ENCODE measurements around the gene ID4. TPM values are rescaled to one million over a fixed set of nuclear protein-coding genes. Genes with fewer than 3 reads are reported as not detected.
A peak's percentile ranks its signal among the peaks of the same experiment; 100 is the strongest.

The ID4 gene
- total RNA-seq, 1 donor from 2014 or later, result 139 TPM

DNA sequence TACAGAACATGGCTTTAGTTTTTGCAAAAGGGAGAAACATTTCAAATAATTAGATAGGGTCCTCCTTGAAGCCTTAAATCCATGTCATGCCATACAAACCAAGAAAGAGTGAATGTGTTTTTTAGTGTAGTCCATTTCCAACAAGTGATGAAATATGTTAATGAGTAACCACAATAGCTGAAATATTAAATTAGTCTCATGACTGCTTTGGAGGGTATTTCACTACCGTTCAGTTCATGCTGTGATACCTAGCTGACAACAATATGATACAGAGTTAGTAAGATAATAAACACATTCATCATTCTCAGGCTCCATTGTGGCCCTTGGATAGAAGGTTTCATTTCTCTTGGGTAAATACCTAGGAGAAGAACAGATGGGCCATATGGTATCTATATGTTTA is 5.8 kb upstream of the ID4 start:
- TF ChIP-seq, protein P1, sequence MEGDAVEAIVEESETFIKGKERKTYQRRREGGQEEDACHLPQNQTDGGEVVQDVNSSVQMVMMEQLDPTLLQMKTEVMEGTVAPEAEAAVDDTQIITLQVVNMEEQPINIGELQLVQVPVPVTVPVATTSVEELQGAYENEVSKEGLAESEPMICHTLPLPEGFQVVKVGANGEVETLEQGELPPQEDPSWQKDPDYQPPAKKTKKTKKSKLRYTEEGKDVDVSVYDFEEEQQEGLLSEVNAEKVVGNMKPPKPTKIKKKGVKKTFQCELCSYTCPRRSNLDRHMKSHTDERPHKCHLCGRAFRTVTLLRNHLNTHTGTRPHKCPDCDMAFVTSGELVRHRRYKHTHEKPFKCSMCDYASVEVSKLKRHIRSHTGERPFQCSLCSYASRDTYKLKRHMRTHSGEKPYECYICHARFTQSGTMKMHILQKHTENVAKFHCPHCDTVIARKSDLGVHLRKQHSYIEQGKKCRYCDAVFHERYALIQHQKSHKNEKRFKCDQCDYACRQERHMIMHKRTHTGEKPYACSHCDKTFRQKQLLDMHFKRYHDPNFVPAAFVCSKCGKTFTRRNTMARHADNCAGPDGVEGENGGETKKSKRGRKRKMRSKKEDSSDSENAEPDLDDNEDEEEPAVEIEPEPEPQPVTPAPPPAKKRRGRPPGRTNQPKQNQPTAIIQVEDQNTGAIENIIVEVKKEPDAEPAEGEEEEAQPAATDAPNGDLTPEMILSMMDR (IDR thresholded peaks at IDR 0.05), result no peak
- DNase-seq (ENCODE audit: low spot score), result no peak
- Mint-ChIP-seq H3K4me3 (ENCODE audit: unreplicated experiment) (no peak overlapping the region), H3K27me3 (ENCODE audit: low read depth) (no peaks in the 10 kb centered on the region), H3K36me3 (ENCODE audit: low read depth) (no peaks in the 10 kb centered on the region), H3K9me3 (ENCODE audit: low read depth) (peaks cover 13% of the 10 kb centered on the region), H3K27ac (ENCODE audit: unreplicated experiment) (no peak overlapping the region), H3K4me1 (ENCODE audit: low read depth) (peaks cover 20% of the 10 kb centered on the region)

GRCh38 chr6:19833947-19834346 is 3.2 kb upstream of the ID4 start:
- peaks cover 3% of the 10 kb centered on the region for H3K36me3 Mint-ChIP-seq (ENCODE audit: low read depth)
- DNase-seq (ENCODE audit: low spot score), result no peak
- peaks cover 4% of the 10 kb centered on the region for H3K9me3 Mint-ChIP-seq (ENCODE audit: low read depth)
- H3K27ac Mint-ChIP-seq (ENCODE audit: unreplicated experiment), result no peak overlapping the region
- no peaks in the 10 kb centered on the region for H3K27me3 Mint-ChIP-seq (ENCODE audit: low read depth)
- H3K4me3 Mint-ChIP-seq (ENCODE audit: unreplicated experiment), result no peak overlapping the region
- peaks cover 20% of the 10 kb centered on the region for H3K4me1 Mint-ChIP-seq (ENCODE audit: low read depth)
- TF ChIP-seq, protein P1 (IDR thresholded peaks at IDR 0.05), result no peak

DNA sequence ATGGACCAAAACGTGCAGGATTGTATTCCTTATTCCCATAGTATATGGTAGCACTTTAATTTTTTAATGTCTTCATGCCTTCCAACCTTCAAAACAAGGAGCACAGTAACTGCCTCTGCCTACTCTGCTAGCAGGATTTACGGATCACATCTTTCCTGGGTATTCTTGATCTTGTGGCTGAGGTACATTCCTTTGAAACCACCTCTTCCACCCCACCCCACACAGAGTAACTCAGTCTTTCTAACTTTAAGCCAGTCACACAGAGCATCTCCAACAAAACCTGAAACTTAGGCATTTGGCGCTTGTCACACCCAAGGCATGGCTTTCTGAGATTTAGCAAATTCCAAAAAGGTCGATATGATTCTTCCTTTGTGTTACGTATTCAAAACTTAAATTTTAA is 2.3 kb upstream of the ID4 start:
- Mint-ChIP-seq H3K27ac (ENCODE audit: unreplicated experiment) (no peak overlapping the region), H3K9me3 (ENCODE audit: low read depth) (peaks cover 2% of the 10 kb centered on the region), H3K36me3 (ENCODE audit: low read depth) (peaks cover 8% of the 10 kb centered on the region), H3K4me3 (ENCODE audit: unreplicated experiment) (no peak overlapping the region), H3K4me1 (ENCODE audit: low read depth) (peaks cover 25% of the 10 kb centered on the region), H3K27me3 (ENCODE audit: low read depth) (no peaks in the 10 kb centered on the region)
- TF ChIP-seq, protein P1 (IDR thresholded peaks at IDR 0.05), result no peak
- DNase-seq (ENCODE audit: low spot score), result no peak

GRCh38 chr6:19835605-19836004 is 1.6 kb upstream of the ID4 start:
- Mint-ChIP-seq H3K27me3 (ENCODE audit: low read depth) (no peaks in the 10 kb centered on the region), H3K27ac (ENCODE audit: unreplicated experiment) (peak overlapping the region; percentile 53), H3K4me1 (ENCODE audit: low read depth) (peaks cover 28% of the 10 kb centered on the region), H3K4me3 (ENCODE audit: unreplicated experiment) (no peak overlapping the region), H3K36me3 (ENCODE audit: low read depth) (peaks cover 15% of the 10 kb centered on the region), H3K9me3 (ENCODE audit: low read depth) (peaks cover 2% of the 10 kb centered on the region)
- no peak for DNase-seq (ENCODE audit: low spot score)
- TF ChIP-seq, protein P1 (IDR thresholded peaks at IDR 0.05), result no peak

DNA sequence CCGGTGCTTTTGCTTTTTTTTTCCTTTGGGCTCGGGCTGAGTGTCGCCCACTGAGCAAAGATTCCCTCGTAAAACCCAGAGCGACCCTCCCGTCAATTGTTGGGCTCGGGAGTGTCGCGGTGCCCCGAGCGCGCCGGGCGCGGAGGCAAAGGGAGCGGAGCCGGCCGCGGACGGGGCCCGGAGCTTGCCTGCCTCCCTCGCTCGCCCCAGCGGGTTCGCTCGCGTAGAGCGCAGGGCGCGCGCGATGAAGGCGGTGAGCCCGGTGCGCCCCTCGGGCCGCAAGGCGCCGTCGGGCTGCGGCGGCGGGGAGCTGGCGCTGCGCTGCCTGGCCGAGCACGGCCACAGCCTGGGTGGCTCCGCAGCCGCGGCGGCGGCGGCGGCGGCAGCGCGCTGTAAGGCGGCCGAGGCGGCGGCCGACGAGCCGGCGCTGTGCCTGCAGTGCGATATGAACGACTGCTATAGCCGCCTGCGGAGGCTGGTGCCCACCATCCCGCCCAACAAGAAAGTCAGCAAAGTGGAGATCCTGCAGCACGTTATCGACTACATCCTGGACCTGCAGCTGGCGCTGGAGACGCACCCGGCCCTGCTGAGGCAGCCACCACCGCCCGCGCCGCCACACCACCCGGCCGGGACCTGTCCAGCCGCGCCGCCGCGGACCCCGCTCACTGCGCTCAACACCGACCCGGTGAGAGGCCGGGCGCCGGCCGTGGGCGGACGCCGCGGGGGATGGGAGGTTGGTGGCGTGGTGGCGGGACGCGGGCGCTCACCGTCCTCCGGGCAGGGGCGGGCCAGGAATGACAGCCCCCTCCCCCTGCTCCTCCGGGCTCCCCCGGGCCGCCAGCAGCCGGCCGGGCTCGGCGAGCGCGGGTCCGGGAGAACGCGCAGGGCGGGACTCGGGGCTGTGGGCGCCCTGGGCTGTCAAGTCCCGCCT is 606 bp downstream of the ID4 start:
- DNase-seq (ENCODE audit: low spot score), result no peak
- H3K4me1 Mint-ChIP-seq (ENCODE audit: low read depth), result peaks cover 49% of the 10 kb centered on the region
- peak overlapping the region; percentile 92 for H3K27ac Mint-ChIP-seq (ENCODE audit: unreplicated experiment)
- H3K9me3 Mint-ChIP-seq (ENCODE audit: low read depth), result peaks cover 2% of the 10 kb centered on the region
- H3K36me3 Mint-ChIP-seq (ENCODE audit: low read depth), result peaks cover 16% of the 10 kb centered on the region
- H3K27me3 Mint-ChIP-seq (ENCODE audit: low read depth), result no peaks in the 10 kb centered on the region
- H3K4me3 Mint-ChIP-seq (ENCODE audit: unreplicated experiment), result peak overlapping the region; percentile 98
- TF ChIP-seq, protein P1 (IDR thresholded peaks at IDR 0.05), result peak; percentile 8
